D721Med (cell line): ENCODE data around the gene VWA8.
A peak's percentile ranks its signal among the peaks of the same experiment; 100 is the strongest.
"Not testable (repeated sequence)": the region's sequence is repeated elsewhere in the genome, so short reads cannot be mapped to it uniquely, and the experiment has no call there.

Source experiments
- DNase-seq: peaks from one replicate; pipeline ENCODE4 v3.0.0; 2011; ENCODE audit warnings: low spot score; ENCODE audit not compliant: insufficient read length
- FAIRE-seq: peaks from 2 replicates; lab custom pipeline; 2011; peaks lifted over from hg19 to GRCh38; lab: Jason Lieb, UNC
- TF ChIP-seq, protein P1 (sequence below): IDR thresholded peaks from 2 replicates; pipeline ENCODE4 v1.5.1; 2012; ENCODE audit warnings: mild to moderate bottlenecking, control low read depth; ENCODE audit not compliant: insufficient read depth; ENCODE audit errors: missing control alignments

VWA8 gene

DNA sequence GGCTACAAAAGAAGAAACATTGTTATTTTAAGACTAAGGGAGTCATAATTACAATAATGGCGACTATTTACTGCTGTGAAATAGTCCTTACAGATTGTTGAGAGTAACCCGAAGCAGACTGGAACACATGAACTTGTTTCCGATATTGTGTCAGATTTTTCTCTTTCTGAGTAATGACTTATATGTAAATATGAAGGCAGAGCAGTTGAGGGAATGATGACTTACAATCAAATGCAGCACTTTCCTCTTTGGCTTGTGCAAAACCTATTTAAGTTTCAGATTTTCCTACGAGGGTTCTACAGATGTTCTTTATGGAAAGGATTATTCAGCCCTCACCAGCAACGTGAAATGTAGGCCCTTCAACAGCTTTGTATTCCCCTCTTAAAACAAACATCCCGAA, 304.9 kb downstream of the VWA8 start:
- DNase-seq = no peak
- no peak for FAIRE-seq

DNA sequence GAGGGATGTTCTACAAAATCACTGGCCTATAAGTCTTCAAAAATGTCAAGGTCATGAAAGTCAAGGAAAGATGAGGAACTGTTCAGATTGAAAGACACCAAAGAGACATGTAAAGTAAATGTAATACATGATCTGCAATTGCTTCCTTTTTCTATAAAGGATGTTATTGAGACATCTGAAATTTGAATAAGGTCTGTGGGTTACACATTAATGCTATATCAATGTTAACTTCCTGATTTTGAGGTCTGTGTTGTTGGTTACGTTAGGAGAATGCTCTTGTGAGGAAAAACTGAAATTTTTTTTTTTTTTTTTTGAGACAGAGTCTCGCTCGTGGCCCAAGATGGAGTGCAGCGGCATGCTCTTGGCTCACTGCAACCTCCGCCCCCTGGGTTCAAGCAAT, 306.1 kb downstream of the VWA8 start:
- no peak for FAIRE-seq
- TF ChIP-seq, protein P1, sequence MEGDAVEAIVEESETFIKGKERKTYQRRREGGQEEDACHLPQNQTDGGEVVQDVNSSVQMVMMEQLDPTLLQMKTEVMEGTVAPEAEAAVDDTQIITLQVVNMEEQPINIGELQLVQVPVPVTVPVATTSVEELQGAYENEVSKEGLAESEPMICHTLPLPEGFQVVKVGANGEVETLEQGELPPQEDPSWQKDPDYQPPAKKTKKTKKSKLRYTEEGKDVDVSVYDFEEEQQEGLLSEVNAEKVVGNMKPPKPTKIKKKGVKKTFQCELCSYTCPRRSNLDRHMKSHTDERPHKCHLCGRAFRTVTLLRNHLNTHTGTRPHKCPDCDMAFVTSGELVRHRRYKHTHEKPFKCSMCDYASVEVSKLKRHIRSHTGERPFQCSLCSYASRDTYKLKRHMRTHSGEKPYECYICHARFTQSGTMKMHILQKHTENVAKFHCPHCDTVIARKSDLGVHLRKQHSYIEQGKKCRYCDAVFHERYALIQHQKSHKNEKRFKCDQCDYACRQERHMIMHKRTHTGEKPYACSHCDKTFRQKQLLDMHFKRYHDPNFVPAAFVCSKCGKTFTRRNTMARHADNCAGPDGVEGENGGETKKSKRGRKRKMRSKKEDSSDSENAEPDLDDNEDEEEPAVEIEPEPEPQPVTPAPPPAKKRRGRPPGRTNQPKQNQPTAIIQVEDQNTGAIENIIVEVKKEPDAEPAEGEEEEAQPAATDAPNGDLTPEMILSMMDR = no peak
- DNase-seq = no peak

More for the DNA sequence above, 304.9 kb downstream of the VWA8 start:
- TF ChIP-seq, protein P1 = no peak

DNA sequence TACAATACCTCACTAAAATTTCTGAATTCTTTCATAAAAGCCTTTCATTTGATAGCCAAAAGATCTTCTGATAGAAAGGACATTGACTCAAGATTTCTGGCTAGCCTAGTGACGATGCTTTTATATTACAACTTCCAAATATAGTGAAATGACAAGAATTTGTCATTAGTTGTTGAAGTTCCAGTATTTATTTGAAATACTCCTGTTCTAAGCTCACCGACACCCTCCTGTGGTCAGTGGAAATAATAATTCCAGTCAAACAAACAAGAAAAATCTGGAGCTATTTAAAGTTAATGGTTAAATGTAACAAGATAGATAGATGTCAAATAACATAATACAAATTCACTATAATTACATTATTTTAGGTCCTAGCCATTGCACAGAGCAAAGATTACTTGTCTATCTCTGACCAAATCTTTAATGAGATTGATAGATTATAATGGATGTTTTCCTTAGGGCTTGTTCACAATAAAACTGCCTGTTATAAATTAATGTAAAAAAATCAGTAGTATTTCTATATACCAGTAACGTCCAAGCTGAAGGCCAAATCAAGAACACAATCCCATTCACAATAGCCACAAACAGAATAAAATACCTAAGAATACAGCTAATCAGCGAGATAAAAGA, 308.1 kb downstream of the VWA8 start:
- TF ChIP-seq, protein P1 = peak; percentile 88
- DNase-seq (no peak), FAIRE-seq (peak; percentile 91)

DNA sequence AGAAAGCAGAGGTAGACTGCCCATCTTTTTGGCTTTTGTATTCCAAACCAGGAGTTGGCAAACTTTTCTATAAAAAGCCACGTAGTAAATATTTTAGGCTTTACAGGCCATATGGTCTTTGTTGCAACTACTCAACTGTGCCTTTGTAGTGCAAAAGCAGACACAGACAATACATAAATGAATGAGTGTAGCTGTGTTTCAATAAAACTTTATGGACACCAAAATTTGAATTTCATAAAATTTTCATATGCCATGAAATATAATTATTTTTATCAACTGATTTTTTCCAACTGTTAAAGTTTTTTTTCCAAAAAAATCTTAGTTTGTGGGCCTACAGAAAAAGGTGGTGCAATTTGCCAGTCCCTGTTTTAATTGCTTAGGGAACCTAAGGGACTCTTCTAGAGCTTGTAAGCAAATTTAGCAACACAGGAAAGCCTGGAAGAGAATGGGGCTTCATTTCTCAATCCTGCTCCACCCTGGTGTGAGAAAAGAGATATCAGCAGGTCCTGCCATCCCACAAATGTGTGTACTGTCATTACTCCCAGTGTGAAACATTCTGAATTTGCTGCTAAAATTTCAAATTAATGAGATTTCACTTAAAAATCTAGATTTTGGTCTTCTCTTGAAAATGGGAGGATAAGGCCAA, 309.4 kb downstream of the VWA8 start:
- no peak for FAIRE-seq
- TF ChIP-seq, protein P1 = no peak
- no peak for DNase-seq

DNA sequence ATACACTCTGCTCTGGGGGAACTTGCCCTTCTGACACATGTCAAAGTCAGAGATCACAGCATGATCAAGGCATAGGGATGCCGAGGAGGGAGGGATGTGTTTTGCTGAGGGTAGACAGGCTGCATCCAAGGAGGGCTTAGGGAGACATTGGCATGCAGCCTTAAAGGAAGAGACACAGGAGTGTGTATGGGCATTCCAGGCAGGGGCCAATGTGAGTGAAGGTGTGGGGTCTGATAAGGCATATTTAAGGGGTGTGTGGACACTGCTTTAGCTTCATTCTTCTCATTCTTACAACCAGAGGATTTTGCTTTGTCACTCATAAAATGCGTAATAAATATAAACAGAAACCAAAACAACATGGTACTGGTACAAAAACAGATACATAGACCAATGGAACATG, 310.2 kb downstream of the VWA8 start:
- FAIRE-seq (no peak), DNase-seq (no peak)
- TF ChIP-seq, protein P1 = no peak

DNA sequence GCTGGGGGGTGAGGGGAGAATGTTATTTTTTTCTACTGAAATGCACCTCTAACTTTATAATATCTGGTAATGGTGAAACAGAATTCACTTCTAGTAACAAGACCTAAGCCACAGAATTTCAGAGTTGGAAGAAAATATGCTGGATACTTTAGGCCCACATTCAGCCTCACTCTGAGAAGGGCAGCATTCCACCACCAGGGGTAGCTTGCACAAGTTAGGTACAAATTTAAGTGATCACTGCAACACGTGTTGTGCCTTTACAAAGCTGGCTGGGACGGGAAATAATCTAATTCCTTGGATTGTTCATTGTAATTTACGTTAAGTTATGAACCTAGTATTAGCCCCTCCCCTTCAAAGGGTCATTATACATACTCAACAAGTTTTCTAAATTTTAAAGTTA, 311.2 kb downstream of the VWA8 start:
- no peak for DNase-seq
- TF ChIP-seq, protein P1 = no peak
- no peak for FAIRE-seq

DNA sequence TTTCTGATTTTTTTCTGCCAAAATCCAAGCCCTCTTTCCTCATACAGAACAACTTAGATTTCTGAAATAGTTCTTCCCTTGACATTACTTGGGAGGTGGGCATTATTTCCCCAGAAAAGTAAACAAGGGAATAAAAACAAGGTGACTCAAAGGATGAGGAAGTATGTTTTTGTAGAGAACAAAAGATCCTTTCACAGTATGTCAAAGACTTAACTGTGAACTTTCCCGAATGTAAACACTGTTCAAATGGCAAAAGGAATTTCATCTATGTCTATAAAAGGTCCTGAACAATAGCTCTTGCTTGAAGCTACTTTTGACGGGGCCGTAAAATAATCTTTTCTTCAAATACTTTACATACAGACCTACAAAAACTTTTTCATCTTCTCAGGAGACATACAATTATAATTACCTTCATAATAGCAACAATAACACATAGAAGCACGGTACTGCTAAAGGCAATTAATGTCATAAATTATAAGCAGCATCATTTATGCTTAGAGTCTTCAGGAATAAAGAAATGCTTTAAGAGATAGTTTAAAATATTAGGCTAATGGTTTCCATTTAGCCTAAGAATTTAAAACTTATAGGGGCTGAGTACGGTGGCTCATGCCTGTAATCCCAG, 312.5 kb downstream of the VWA8 start:
- TF ChIP-seq, protein P1 = no peak
- FAIRE-seq (no peak), DNase-seq (no peak)

DNA sequence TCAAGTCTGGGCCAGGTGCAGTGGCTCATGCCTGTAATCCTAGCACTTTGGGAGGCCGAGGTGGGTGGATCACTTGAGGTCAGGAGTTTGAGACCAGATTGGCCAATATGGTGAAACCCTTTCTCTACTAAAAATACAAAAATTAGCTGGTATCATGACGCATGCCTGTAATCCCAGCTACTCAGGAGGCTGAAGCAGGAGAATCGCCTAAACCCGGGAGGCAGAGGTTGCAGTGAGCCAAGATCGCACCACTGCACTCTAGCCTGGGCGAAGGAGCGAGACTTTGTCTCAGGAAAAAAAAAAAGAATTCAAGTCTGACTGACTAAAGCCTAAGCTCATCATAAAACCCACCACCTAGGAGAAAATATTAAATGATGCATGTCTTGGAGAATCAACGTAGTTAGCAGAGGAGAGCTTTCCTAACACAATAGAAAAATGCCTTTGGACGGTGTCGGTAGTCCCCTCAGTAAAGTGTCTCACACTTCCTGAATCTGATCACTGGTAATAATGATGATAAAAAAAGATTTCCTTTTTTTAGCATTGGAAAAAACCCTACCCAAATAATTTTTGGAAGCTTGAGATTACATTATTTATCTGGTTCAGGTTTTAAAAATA, 313.1 kb downstream of the VWA8 start:
- not testable (repeated sequence) for DNase-seq, FAIRE-seq
